ENCODE results near the gene MAPRE2.

The MAPRE2 gene

DNA sequence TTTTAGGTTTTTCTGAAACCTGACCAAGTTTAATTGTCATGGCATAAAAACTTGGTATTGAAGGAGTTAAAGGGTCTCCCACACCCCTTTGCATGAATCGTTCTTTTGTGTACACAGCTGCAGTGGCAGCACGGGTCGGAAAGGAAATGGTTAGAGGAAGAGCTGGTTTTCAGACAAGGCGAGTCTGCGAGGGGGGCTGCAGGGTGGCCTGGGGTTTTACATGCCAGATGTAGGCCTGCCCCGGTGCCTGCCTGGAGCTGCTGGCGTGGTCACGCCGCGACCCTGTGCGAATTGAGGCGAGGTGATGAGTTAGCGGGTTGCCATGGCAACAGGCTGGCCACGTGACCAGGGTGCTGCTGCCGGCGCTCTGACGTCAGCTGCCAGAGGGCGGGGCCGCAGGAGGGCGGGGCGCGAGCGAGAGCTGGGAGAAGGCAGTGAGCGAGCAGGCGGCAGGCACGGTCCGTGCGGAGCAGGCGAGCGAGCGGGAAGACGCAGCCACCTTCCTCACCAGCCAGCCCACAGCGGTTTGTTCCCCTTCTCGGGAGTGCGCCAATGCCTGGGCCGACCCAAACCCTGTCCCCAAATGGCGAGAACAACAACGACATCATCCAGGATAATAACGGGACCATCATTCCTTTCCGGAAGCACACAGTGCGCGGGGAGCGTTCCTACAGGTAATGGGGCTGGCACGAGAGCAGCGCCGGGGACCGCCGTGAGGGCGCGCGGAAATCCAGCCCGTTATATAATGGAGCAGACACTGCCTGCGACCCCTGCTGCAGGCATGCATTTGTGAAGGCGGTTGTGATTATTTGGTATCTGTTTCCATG lies at the start of gene MAPRE2:
TSS of gene MAPRE2 (plus strand) at position 426 of the 827 bp plus-strand sequence. CDS start at position 553, 127 bp downstream.
- peak; percentile 77 for DNase-seq (ENCODE audit: low read depth, low spot score)

DNA sequence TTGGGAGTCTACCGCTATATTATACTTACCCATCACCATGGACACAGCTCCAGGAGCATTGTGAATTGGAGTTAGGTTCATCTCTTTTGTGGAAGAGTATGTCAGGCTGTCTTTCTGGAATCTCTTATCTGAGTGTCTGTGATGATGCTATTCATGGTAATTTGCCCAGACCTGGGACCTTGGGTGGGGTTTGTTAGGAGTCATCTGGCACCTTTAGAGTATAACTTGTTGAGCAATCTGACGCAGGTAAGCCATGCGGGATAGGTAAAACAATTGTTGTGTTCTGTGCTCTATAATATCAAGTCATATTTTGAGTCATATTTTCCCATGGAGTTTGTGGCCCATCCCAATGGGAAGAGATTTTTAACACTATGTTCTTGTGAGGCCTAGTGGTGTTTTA lies 49.7 kb upstream of the MAPRE2 start:
- DNase-seq (ENCODE audit: low read depth, low spot score), result no peak

DNA sequence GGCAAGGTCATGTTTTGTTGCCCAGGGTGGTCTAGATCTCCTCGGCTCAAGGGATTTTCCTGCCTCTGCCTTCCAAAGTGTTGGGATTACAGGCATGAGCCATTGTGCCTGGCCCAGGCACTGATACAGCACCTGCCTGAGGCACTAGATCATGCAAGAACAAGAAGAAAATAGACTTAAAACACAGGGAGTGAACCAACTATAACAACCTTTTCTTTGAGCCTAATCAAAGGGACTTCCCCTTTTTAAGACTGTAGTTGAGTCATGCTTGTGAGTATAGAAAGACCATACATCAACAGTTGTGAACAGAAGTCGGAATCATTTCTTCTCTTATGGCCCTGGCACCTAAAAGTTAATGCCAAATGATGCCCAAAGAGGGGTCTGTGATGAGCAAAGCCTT lies 47.9 kb upstream of the MAPRE2 start:
- DNase-seq (ENCODE audit: low read depth, low spot score), result no peak

DNA sequence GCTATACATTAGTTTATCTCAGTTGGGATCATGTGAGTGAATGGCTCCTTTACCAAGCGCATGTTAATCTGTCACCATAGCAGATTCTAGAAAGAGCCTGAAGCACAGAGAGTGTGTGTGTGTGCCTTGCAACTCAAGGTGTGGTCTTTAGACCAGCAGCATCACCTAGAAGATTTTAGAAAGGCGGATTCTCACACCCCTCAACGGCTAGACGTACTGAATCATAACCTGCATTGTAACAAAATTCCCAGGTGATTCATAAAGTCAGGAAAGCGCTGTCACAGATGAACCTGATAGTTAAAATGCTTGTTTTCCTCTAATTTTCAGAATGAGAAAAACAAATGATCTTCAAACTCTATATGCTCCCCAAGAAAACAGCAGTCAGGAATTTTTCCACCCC lies 45.5 kb upstream of the MAPRE2 start:
- DNase-seq (ENCODE audit: low read depth, low spot score), result no peak

DNA sequence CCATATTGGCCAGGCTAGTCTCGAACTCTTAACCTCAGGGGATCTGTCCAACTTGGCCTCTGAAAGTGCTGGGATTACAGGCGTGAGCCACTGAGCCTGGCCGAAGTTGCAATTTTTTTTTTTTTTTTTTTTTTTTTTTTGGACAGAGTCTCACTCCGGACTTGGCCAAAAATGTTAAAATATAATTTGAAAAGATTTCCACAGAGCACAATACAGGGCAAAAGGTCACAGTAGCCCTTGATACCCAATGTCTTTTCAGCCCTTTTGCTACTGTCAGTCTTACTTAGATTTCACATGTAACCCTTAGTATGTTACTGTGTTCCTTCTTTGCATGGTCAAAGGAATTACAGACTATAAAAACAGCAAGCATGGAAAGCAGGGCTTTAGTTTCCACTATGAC lies 42.6 kb upstream of the MAPRE2 start:
- DNase-seq (ENCODE audit: low read depth, low spot score), result no peak

DNA sequence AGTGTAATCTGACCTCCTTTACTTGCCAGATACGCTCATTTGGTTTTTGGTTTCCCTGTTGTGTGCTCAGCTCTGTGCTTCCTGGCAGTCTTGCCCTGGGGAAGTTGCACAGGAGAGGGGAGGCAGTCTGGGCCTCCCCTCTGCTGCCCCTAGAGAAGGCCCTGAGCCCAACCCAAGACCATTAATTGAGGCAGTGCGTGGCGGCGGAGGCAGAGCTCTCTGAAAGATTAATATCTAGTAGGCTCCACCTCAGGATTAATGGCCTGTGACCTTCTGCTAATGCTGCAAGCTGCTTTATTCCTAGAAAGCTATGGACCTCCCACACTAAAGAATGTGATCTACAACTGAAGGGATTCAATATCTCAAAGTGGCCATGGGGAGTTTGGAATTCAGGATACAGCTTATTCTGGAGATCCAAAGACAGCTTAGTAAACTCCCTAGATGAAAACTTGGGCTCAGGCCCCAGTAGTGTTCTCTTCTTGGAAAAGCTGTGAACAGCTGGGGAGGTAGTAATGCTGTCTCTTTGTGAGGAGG lies 41.4 kb upstream of the MAPRE2 start:
- no peak for DNase-seq (ENCODE audit: low read depth, low spot score)

DNA sequence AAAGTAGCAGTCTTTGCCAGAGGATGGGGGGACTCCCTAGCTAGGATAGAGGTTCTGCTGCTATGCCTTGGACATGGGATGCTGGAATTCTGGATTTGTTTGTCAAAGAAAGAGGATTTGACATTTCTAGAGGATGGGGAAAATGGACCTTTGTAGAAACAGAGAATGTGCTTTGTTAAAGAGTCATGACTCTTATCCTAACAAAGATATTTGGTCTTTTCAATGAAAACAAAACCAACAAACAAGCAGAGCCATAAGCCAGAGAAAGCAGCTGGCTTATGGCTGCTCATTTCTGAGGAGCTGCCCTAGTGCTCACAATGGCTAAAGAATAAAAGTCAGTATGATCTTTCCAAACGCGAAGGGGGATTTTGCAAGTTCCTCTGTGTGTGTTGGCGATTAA lies 40.8 kb upstream of the MAPRE2 start:
- no peak for DNase-seq (ENCODE audit: low read depth, low spot score)

DNA sequence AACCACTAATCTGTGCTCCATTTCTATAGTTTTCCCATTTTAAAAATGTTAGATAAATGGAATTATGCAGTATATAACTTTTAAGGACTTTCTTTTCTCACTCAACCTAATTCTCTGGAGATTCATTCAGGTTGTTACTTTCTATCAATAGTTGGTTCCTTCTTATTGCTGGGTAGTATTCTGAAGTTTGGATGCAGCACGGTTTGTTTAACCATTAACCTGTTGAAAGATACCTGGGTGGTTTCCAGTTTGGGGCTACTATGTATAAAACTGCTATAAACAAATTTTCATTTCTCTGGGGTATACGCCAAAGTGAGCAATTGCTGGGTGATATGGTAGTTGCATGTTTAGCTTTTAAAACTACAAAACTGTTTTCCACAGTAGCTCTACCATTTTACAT lies 39.1 kb upstream of the MAPRE2 start:
- no peak for DNase-seq (ENCODE audit: low read depth, low spot score)

DNA sequence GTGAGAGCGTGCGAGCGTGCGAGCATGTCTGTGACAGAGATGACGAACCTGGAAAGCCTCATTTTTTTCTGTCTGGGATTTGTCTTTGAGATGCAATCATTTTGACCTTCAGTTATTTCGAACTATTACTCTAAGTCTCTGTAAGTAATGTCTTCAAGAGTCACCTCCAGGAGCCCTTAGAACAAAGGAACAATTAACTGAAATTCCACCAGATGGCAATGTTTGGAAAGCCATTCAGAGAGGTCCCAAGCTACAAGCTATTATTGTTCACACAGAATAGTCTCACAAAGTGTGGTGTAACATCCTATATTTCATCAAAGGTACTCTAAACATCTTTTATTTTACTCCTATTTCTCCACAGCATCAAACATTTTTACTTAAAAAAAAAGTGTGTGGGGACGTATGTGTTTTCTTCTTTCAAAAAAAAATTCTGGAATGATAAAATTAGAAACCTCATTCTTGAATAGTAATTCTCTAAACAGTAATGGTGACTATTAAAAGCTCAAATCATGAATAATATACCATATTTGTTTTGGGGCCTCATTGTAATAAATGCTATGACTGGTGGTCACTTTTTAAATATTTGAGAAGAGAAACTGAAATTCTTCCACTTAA lies 35.1 kb upstream of the MAPRE2 start:
- DNase-seq (ENCODE audit: low read depth, low spot score), result peak; percentile 28

DNA sequence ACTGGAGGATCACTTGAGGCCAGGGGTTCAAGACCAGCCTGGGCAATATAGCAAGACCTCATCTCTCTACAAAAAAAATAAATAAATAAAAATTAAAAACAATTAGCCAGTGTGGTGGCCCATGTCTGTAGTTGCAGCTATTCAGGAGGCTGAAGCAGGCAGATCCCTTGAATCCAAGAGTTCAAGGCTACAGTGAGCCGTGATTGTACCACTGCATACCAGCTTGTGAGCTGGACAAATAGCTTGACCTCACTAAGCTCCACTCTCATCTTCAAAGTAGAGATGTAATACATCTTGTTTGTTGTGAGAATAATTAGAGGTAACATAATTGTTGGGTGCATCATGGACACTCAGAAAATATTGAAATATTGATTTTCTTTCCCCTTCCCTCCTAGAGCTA lies 31.1 kb upstream of the MAPRE2 start:
- no peak for DNase-seq (ENCODE audit: low read depth, low spot score)

DNA sequence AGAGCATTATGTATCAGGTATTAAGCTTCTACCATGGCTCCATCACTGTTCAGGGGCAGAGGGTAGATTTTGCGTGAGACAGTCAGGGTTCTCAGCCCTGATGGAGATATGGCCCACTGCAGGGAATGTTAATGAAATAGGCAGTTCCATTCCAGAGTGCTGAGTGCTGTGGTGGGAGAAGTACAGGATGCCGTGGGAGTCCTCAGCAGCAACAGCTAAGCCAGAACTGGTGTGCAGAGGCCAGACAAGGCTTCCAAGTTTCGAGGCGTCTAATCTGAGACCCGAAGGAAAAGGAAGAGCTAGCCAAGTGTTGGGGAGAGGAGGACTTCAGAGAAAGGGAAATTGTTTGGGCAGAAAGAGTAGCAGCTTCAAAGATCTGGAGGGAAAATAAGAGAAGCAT lies 30.2 kb upstream of the MAPRE2 start:
- DNase-seq (ENCODE audit: low read depth, low spot score), result no peak

DNA sequence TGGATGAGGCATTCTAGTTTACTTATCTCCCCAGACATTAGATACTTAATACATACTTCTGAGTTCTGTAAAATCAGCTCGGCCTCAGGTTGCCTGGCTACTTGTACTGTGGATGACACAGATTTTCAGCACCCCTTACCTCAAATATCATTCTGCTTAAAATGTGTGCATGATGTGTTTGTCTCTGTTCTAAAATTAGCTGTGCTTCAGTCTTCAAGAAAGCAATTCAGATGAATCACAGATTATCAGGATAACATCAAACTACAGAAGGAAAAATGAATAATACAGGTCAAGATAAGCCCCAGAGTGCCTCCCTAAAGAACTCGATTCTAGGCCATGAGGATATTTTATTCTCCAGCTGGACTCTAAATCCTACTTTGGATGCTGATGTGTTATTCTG lies 21.3 kb upstream of the MAPRE2 start:
- DNase-seq (ENCODE audit: low read depth, low spot score), result no peak

DNA sequence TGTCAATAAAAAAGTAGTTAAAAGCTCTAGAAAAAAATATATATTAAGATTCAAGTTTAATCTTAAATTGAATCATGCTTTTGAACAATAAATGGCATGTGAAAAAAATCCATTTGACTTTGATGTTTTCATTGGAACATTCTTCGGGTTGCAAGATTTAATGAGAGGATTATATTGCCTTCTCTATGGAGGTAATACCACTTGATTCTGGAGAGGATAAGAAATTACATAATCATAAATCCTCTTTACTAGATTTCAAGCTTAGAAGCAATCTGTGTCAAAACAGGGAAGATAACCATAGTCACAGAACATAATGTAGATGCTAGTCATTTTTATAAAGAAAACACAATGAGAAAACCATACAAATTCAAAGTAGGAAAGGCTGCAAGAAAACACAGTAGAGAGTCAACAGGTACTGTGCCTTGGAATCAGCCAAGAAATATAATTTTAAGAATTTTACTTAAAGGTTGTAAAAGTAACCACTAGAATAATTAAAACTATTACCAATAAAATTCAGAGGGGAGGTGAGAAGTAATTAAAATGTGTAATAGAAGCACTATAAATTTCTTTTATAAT lies 18.7 kb upstream of the MAPRE2 start:
- no peak for DNase-seq (ENCODE audit: low read depth, low spot score)

DNA sequence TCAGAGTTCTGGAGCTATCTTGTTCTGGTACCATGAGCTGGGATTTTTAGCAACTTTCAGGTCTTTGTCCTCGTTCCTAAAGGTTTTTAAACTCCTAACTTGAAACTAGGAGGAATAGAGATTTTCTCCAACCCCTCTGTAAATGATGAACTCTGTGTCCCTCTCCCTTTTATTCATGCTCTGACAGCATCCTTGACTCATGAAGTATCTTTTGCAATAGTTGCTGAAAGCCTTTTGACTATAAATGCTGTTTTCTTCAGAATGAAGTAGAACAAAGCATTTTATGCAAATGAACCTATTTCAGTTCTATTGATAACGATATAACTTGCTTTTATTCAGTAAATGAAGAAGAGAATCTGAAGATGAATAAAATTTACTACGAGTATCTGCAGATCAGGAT lies 17.0 kb upstream of the MAPRE2 start:
- DNase-seq (ENCODE audit: low read depth, low spot score), result no peak

DNA sequence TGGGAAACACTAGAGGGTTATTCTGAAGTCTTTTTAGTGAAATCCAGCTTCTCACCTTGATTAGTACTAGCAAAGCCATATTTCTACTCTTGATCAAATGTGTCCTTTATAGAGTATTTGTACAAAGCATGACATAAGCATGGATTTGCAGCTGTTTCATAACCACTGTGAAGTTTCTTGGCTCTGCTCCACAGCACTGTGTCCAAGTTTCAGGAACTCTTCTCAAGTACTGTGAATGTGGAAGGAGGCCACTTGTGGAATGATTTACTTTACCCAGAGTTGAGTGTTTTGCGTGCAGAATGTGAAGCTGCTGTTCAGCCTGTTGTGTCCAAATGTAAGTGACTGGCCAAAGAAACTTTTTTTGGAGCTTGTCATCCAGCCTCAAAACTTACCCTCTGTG lies 16.2 kb upstream of the MAPRE2 start:
- no peak for DNase-seq (ENCODE audit: low read depth, low spot score)

DNA sequence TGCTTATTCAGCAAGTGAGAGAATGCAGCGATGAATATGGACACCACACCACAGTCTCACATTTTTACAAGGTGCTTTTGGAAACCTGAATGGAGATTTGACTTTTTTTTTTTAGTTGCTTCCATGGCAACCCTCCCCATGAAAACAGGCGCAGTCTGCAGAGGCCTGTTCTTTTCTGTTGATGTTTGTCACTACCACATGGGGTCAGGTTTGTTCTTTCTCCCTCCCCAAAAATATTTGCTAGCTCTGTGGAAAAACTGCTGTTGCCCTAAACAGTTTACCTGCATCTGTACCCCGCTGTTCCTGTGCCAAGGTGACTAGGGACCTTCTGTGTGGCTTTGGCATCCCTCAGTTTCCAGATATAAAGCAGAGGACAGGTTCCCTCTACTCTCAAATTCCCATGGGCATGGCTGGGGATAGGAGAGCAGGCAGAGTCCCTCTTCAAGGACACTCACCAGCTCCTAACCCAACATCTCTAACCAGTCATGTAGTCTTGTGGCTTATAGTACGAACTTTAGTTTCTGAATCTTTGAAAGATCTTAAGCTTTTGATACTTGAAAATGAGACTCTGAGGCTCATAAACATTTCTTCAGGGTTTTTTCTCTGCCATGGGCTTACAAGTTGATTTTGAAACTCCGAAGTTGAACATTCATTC lies 14.7 kb upstream of the MAPRE2 start:
- no peak for DNase-seq (ENCODE audit: low read depth, low spot score)

DNA sequence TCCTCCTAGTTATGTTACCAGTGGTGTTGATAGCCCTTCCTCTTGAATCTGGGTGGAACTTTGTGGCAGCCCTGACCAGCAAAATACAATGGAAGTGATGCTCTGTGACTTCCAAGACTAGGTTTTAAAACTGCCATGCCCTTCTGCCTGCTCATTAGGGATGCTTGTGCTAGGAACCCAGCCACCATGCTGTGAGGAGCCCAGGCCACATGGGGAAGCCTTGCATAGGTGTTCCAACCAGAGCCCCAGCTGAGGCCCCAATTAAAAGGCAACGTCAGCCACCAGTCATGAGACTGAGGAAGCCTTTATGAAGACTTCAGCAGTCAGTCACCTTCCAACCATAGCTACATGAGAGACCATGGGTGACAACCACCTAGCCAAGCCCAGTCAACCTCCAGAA lies 14.0 kb upstream of the MAPRE2 start:
- DNase-seq (ENCODE audit: low read depth, low spot score), result no peak

DNA sequence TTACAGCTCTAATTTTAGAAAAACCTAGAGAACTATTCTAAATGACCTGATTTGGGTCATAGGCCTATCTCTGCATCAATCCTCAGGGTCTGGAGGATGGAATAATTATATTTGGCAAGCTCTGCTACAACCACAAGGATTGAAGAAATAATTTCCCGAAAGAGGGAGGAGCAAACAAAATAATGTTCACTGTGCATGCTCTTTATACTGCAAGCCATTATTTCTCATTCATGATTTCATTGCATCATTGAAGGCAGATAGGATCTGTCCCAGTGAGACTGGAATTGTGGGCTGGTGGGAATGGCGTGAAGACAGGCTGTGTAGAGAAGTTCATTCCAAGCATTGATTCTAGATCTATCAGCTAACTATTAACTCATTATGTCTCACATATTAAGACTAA lies 12.7 kb upstream of the MAPRE2 start:
- DNase-seq (ENCODE audit: low read depth, low spot score), result no peak

DNA sequence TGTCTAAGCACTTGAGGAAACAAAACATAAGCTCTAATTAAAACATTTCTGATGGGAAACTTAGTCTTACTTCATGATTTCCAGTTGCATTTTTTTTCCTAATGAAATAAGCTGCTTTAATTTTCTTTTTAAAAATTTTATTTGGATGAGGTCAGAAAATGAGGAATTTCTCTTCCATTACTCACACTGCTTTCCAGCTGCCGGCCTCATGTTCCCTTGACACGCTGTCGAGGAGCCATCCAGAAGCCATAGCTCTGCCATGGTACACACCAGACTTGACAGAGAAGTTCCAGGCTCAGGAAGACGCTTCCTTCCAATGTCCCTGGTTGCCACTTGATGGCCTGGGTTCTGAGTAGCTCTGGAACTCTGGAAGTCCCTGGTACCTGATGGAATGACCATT lies 12.1 kb upstream of the MAPRE2 start:
- no peak for DNase-seq (ENCODE audit: low read depth, low spot score)

DNA sequence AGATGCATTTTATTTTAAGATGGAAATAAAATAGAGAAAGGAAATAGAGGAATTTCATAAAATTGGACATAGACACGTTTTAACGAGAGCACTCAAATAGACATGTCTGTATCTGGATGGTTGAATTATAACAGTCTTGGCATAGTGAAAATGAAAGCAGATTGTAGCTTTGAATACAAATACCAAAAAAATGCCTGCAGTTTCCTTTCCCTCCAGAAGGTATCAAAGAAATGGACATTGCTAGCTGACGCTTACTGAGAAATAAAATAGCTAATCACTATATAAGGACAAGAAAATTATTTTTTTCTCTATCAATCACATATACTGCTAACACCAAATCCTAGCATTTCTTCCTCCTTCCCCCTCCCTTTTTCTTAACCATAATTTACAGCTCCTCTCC lies 11.4 kb upstream of the MAPRE2 start:
- no peak for DNase-seq (ENCODE audit: low read depth, low spot score)

DNA sequence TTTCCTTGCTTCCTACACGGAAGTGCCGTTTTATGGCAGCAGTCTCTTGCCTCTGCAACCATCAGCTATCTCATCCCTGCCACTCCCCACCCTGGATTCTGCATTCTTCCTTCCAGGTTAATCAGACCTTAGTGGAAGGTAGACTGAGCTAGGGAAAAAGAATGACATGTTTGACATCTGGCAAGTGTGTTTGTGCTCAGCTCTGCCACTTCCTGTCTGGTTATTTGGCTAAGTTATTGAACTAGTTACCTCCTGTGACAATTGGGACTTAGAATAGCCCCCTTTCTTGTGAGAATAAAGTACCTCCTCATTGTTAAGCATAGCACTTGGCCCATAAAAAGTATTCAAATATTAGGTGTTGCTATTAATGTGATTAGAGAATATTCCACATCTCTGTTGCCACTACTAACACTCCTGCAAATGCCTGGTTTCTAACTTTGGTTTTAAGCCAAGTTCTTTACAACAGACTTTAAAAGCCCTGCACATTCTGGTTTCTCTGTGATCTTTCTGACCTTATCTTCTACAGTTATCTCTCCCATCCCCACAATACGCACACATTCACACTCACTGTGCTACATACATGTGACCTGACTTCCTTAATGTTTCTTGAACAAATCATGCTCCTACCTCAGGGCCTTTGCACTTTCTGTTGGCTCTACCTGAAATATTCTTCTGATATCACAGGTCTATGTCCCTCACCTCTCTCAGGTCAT lies 10.8 kb upstream of the MAPRE2 start:
- no peak for DNase-seq (ENCODE audit: low read depth, low spot score)

DNA sequence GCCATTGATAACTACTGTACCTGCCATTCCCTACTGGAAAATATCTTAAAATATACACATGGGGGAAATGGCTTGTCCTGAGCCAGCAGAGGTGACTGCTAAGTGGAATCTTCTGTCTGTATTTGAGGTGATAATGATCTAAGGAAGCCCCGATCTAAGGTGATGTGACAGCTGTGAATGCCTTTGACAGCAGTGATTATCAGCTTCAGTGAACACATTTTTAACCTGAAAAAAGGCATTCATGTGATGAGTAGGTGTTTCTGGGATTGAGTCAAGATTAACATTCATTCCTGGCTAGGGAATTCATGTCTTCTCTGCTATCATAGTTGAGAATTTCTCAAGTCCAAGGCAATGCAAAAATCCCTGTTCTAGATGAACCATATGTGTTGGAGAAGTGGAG lies 9.1 kb upstream of the MAPRE2 start:
- DNase-seq (ENCODE audit: low read depth, low spot score), result no peak

Measured in iPS DF 19.7 (cell line).